Karpas-422 (cell line): ENCODE results near the gene GRIA4. TPM values are rescaled to one million over a fixed set of nuclear protein-coding genes. Genes with fewer than 3 reads are reported as not detected.

ENCODE experiments used
- DNase-seq: peaks from one replicate; pipeline ENCODE4 v3.0.0-alpha.2; 2015
- H2AFZ ChIP-seq: fragments of 200-600 bp; sonication (generic); 2 replicates; pipeline ENCODE4 v1.6.1; 2014; ENCODE audit warnings: antibody characterized with exemption, low read length, mixed read lengths
- H3K27ac ChIP-seq: fragments of 200-600 bp; sonication (generic); 2 replicates; pipeline ENCODE4 v1.5.1; 2014; ENCODE audit warnings: mild to moderate bottlenecking, low read length, moderate library complexity
- H3K27me3 ChIP-seq: fragments of 200-600 bp; sonication (generic); 2 replicates; pipeline ENCODE4 v1.6.1; 2014; ENCODE audit warnings: low read length, mixed read lengths
- H3K36me3 ChIP-seq: fragments of 200-600 bp; sonication (generic); 2 replicates; pipeline ENCODE4 v1.6.1; 2014; ENCODE audit warnings: low read length, mixed read lengths; ENCODE audit not compliant: insufficient read depth
- H3K4me1 ChIP-seq: fragments of 200-600 bp; sonication (generic); 2 replicates; pipeline ENCODE4 v1.6.1; 2014; ENCODE audit warnings: mild to moderate bottlenecking, low read length, mixed read lengths
- H3K4me2 ChIP-seq: fragments of 200-600 bp; sonication (generic); 2 replicates; pipeline ENCODE4 v1.6.1; 2014; ENCODE audit warnings: low read length, low read depth, mild to moderate bottlenecking; ENCODE audit not compliant: poor library complexity, severe bottlenecking
- H3K4me3 ChIP-seq: fragments of 200-600 bp; sonication (generic); 2 replicates; pipeline ENCODE4 v1.5.1; 2014; ENCODE audit warnings: mild to moderate bottlenecking, antibody characterized with exemption, low read length, mixed read lengths
- H3K79me2 ChIP-seq: fragments of 200-600 bp; sonication (generic); 2 replicates; pipeline ENCODE4 v1.6.1; 2014; ENCODE audit warnings: mild to moderate bottlenecking, low read length, mixed read lengths
- H3K9ac ChIP-seq: fragments of 200-600 bp; sonication (generic); 2 replicates; pipeline ENCODE4 v1.6.0; 2014; ENCODE audit warnings: low read length
- H3K9me2 ChIP-seq: fragments of 200-600 bp; sonication (generic), shearing (Covaris generic); replicated peaks from 2 replicates; pipeline ENCODE4 v1.6.0; 2014; ENCODE audit warnings: mild to moderate bottlenecking, low read length, moderate library complexity; ENCODE audit not compliant: insufficient read depth
- H3K9me3 ChIP-seq: fragments of 300-700, 200-600 bp; sonication (generic); 2 replicates; pipeline ENCODE4 v1.6.1; 2014; ENCODE audit warnings: low read length, mixed read lengths
- H4K20me1 ChIP-seq: fragments of 200-600 bp; sonication (generic); 2 replicates; pipeline ENCODE4 v1.6.1; 2014; ENCODE audit warnings: mild to moderate bottlenecking, antibody characterized with exemption, low read length, low read depth; ENCODE audit not compliant: insufficient read depth
- total RNA-seq: library from RNA; depleted of rRNA; stranded (reverse); fragments of >200 nt; shearing (Covaris generic); gene quantifications from 2 replicates; pipeline ENCODE4 v1.2.3, GENCODE V29; 2014; ENCODE audit warnings: low replicate concordance

The GRIA4 gene
- total RNA-seq, 1 experiment from 2014 or later, result 0.19 TPM

DNA sequence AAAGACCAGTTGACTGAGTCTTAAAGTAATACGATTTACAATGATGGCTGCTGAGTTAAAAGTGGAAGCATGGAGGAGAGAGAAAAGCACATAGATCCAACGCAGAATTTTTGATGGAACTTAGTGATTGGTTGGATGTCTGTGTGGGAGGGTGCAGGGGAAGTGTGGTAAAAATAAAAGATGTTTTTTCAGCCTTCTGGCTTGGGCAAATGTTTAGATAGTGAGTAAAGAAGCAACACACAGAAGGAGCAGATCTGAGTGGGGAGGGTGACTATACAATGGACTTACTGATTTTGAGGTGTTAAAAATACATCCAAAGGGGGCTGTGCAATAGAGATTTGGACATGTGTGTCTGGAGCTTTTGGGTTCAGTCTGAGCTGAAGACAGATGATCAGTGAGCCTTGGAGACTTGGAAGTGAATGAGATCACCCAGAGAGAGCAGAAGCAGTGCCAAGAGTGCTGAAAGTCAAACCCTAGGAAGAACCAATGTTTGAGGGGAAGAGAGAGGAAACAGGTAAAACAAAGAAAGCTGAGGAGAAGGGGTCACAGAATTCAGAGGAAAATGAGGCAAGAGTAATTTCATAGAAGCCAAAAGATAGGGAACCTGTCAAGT lies 8.6 kb downstream of the GRIA4 start:
- H4K20me1 ChIP-seq, result no peaks in the 10 kb centered on the region
- no peak for DNase-seq
- no peaks in the 10 kb centered on the region for H3K4me1 ChIP-seq
- no peak overlapping the region for H3K4me3 ChIP-seq
- H2AFZ ChIP-seq, result no peak overlapping the region
- H3K9me3 ChIP-seq, result 0 out of 2 replicates have a peak, but pooled peaks cover under 1% of the 10 kb centered on the region
- no peaks in the 10 kb centered on the region; the same call in 1 of the 2 replicates for H3K27me3 ChIP-seq
- H3K36me3 ChIP-seq, result no peaks in the 10 kb centered on the region
- no peak overlapping the region for H3K4me2 ChIP-seq
- H3K9me2 ChIP-seq, result no peaks in the 10 kb centered on the region
- H3K27ac ChIP-seq, result no peak overlapping the region
- H3K9ac ChIP-seq, result no peak overlapping the region
- no peaks in the 10 kb centered on the region for H3K79me2 ChIP-seq

DNA sequence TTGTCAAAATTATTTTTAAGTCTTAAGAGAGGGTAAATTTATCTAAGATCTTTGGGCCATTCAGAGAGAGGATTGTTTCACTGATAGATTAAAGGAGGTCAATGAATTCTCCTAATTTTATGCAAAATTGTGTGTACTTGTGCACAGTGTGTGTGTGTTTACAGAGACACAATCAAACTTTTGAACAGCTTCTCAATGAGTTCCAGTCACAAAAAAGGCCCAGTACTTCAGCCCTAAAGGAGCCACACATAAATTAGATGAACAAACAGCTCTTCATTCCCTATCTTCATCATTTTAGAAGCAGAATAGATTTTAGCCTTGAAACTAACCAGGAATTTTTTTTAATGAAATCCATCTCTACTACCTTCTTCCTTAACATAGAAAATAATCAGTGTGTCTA lies 9.7 kb downstream of the GRIA4 start:
- Histone ChIP-seq H3K27me3 (no peaks in the 10 kb centered on the region; the same call in 1 of the 2 replicates), H3K4me2 (no peak overlapping the region), H4K20me1 (no peaks in the 10 kb centered on the region), H3K79me2 (no peaks in the 10 kb centered on the region), H3K9me2 (no peaks in the 10 kb centered on the region), H3K9ac (no peak overlapping the region), H3K27ac (no peak overlapping the region), H3K36me3 (no peaks in the 10 kb centered on the region), H3K4me3 (no peak overlapping the region), H3K9me3 (0 out of 2 replicates have a peak, but pooled peaks cover 3% of the 10 kb centered on the region), H3K4me1 (no peaks in the 10 kb centered on the region), H2AFZ (no peak overlapping the region)
- DNase-seq, result no peak

DNA sequence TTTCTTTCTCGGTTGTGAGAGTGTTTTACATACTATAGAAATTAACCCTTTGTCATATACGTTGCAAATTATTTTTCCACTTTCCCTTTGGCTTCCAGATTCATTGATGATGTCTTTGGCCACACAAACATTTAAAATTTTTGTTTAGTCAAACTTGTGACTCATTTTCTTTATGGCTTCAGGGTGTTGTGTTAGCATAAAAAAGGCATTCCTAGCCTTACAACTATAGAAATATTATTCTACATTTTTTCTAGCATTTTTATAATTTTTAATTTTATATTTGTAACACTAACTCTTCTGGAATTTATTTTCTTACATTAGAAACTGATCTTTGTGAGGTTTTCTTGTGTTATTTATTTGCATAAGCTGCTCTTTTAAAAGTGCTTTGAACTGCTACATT lies 12.1 kb downstream of the GRIA4 start:
- H3K4me2 ChIP-seq, result no peak overlapping the region
- H4K20me1 ChIP-seq, result no peaks in the 10 kb centered on the region
- H3K4me1 ChIP-seq, result no peaks in the 10 kb centered on the region
- H3K9me3 ChIP-seq, result 0 out of 2 replicates have a peak, but pooled peaks cover 3% of the 10 kb centered on the region
- no peaks in the 10 kb centered on the region for H3K9me2 ChIP-seq
- no peak overlapping the region for H3K9ac ChIP-seq
- DNase-seq, result no peak
- no peaks in the 10 kb centered on the region for H3K36me3 ChIP-seq
- H3K4me3 ChIP-seq, result no peak overlapping the region
- H3K27me3 ChIP-seq, result no peaks in the 10 kb centered on the region; the same call in 1 of the 2 replicates
- H3K79me2 ChIP-seq, result no peaks in the 10 kb centered on the region
- H2AFZ ChIP-seq, result no peak overlapping the region
- H3K27ac ChIP-seq, result no peak overlapping the region

DNA sequence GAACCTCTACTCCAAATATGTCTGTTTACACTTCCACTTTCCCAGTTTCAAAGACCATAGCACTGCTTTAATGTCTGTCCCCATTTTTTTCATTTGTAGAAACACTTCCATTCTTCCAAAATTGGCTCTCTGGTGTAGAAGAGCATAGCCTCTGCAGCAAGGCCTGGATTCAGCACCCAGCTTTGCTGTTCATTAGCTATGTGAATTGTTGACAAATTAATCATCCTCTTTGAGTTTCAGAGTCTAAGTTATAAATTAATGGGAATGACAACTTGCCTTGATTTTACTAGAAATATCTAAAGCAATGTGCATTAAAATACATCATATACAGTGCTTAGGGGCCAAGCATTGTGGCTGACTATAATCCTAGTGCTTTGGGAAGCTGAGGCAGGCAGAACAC lies 22.4 kb downstream of the GRIA4 start:
- H3K27me3 ChIP-seq, result no peaks in the 10 kb centered on the region

GRCh38 chr11:105635466-105635865 lies 25.6 kb downstream of the GRIA4 start:
- DNase-seq, result no peak
- Histone ChIP-seq H2AFZ (no peak overlapping the region), H3K4me2 (no peak overlapping the region)

More for the DNA sequence above, 22.4 kb downstream of the GRIA4 start:
- Histone ChIP-seq H3K27ac (no peak overlapping the region), H3K79me2 (no peaks in the 10 kb centered on the region), H2AFZ (no peak overlapping the region), H4K20me1 (no peaks in the 10 kb centered on the region), H3K9ac (no peak overlapping the region), H3K9me2 (no peaks in the 10 kb centered on the region), H3K9me3 (no peaks in the 10 kb centered on the region), H3K4me1 (no peaks in the 10 kb centered on the region), H3K4me2 (no peak overlapping the region), H3K4me3 (no peak overlapping the region), H3K36me3 (no peaks in the 10 kb centered on the region)
- DNase-seq, result no peak

GRCh38 chr11:105636496-105636895 lies 26.6 kb downstream of the GRIA4 start:
- Histone ChIP-seq H3K27me3 (no peaks in the 10 kb centered on the region), H3K4me1 (no peaks in the 10 kb centered on the region), H3K4me2 (no peak overlapping the region), H3K27ac (no peak overlapping the region), H4K20me1 (no peaks in the 10 kb centered on the region), H3K9ac (no peak overlapping the region), H3K36me3 (no peaks in the 10 kb centered on the region), H3K9me2 (no peaks in the 10 kb centered on the region), H2AFZ (no peak overlapping the region), H3K4me3 (no peak overlapping the region), H3K79me2 (no peaks in the 10 kb centered on the region), H3K9me3 (no peaks in the 10 kb centered on the region)
- no peak for DNase-seq

More at GRCh38 chr11:105635466-105635865, 25.6 kb downstream of the GRIA4 start:
- Histone ChIP-seq H3K9me2 (no peaks in the 10 kb centered on the region), H3K36me3 (no peaks in the 10 kb centered on the region), H4K20me1 (no peaks in the 10 kb centered on the region), H3K4me3 (no peak overlapping the region), H3K9ac (no peak overlapping the region), H3K27me3 (no peaks in the 10 kb centered on the region), H3K27ac (no peak overlapping the region), H3K4me1 (no peaks in the 10 kb centered on the region), H3K9me3 (no peaks in the 10 kb centered on the region), H3K79me2 (no peaks in the 10 kb centered on the region)

DNA sequence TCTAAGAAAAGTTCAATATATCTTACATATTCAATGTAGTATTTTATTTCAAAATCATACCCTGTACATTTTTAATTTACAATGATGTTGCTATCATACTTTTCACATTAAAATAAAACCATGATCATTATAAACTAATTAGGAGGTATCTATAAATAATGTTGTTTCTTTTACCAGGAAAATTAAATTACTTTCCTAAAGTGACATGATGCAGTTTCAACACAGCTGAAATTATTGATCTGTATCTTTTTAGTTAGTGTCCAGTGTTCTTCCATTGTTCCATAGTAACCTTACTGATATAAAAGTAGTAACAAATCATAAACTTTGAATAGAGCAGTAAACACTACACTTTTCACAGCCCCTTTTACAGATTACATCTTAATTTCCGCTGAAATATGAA lies 29.7 kb downstream of the GRIA4 start:
- no peak for DNase-seq
- Histone ChIP-seq H3K9me2 (0 out of 2 replicates have a peak, but pooled peaks cover under 1% of the 10 kb centered on the region), H3K79me2 (no peaks in the 10 kb centered on the region), H3K4me1 (no peaks in the 10 kb centered on the region), H2AFZ (no peak overlapping the region), H3K4me3 (no peak overlapping the region), H3K9me3 (no peaks in the 10 kb centered on the region), H3K4me2 (no peak overlapping the region), H3K9ac (no peak overlapping the region), H4K20me1 (no peaks in the 10 kb centered on the region), H3K36me3 (no peaks in the 10 kb centered on the region), H3K27ac (no peak overlapping the region), H3K27me3 (no peaks in the 10 kb centered on the region)

DNA sequence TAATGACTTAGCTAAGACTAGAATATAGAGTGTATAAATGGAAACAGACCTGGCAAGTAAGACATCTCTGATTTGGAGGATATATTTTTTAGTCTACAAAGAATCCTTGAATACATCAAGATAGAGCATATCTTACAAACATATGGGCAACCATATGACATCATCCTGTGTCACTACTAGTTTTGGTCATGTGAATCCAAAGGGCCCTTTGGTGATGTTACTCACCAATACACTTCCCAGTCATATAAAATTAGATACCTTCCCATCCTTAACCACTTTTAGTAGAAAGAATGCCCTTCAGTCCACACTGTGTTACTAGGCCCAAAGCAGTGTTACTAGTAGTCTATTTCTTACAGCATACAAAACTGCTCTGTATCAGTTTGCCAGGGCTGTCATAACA lies 31.6 kb downstream of the GRIA4 start:
- no peak overlapping the region for H3K4me2 ChIP-seq
- H3K9me2 ChIP-seq, result 0 out of 2 replicates have a peak, but pooled peaks cover 8% of the 10 kb centered on the region
- H2AFZ ChIP-seq, result no peak overlapping the region
- no peak for DNase-seq
- no peak overlapping the region for H3K4me3 ChIP-seq
- no peaks in the 10 kb centered on the region for H3K36me3 ChIP-seq
- H3K9me3 ChIP-seq, result 0 out of 2 replicates have a peak, but pooled peaks cover 2% of the 10 kb centered on the region
- no peaks in the 10 kb centered on the region for H3K27me3 ChIP-seq
- H3K9ac ChIP-seq, result no peak overlapping the region
- no peaks in the 10 kb centered on the region for H3K4me1 ChIP-seq
- H3K79me2 ChIP-seq, result no peaks in the 10 kb centered on the region
- no peaks in the 10 kb centered on the region for H4K20me1 ChIP-seq
- H3K27ac ChIP-seq, result no peak overlapping the region
